Adipocyte (in vitro differentiated cells): ENCODE data around the gene KCNIP2.
"Not testable (repeated sequence)": the region's sequence is repeated elsewhere in the genome, so short reads cannot be mapped to it uniquely, and the experiment has no call there.

Experiments used
- DNase-seq: peaks from one replicate; pipeline ENCODE4 v3.0.0-alpha.2; 2015; ENCODE audit warnings: low read depth
- H3K27me3 ChIP-seq: replicated peaks from 2 replicates; pipeline ENCODE4 v1.7.0; 2013; ENCODE audit warnings: mild to moderate bottlenecking, low read length, moderate library complexity; ENCODE audit not compliant: control insufficient read depth, insufficient read depth
- H3K36me3 ChIP-seq: 2 replicates; pipeline ENCODE4 v1.7.0; 2013; ENCODE audit warnings: low read length, mild to moderate bottlenecking, moderate library complexity; ENCODE audit not compliant: control insufficient read depth, insufficient read depth, severe bottlenecking
- H3K4me1 ChIP-seq: 2 replicates; pipeline ENCODE4 v1.7.0; 2013; ENCODE audit warnings: mild to moderate bottlenecking, low read length, moderate library complexity; ENCODE audit not compliant: control insufficient read depth, insufficient read depth
- H3K4me3 ChIP-seq: 2 replicates; pipeline ENCODE4 v1.7.0; 2013; ENCODE audit warnings: mild to moderate bottlenecking, low read length, moderate library complexity
- H3K9ac ChIP-seq: 2 replicates; pipeline ENCODE4 v1.7.0; 2013; ENCODE audit warnings: mild to moderate bottlenecking, low read length, moderate library complexity
- H3K9me3 ChIP-seq: 2 replicates; pipeline ENCODE4 v1.7.0; 2013; ENCODE audit warnings: mild to moderate bottlenecking, low read length, moderate library complexity; ENCODE audit not compliant: control insufficient read depth

Gene KCNIP2

DNA sequence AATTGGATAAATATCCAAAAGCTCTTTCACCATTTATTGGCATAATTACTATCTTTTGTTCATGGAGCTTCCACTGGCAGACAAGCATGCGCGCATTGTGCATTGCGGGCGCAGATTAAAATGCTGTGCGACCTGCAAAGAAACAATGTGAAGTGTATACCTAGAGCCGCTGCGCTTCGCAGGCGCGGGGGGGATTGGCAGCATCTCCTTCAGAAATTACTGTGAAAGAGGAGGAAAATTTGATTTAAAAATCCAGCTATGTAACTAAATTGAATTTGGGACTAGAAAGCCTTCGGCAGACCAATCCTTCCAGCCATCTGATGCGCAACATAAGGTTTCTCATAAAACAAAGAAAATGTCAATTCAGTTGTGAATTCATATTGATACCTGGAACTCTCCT is 50.1 kb downstream of the KCNIP2 start:
- no peak overlapping the region for H3K9ac ChIP-seq
- no peak for DNase-seq
- H3K4me3 ChIP-seq = no peak overlapping the region
- peaks cover 96% of the 10 kb centered on the region for H3K36me3 ChIP-seq
- H3K27me3 ChIP-seq = no peaks in the 10 kb centered on the region
- H3K9me3 ChIP-seq = no peaks in the 10 kb centered on the region
- peaks cover 5% of the 10 kb centered on the region for H3K4me1 ChIP-seq

DNA sequence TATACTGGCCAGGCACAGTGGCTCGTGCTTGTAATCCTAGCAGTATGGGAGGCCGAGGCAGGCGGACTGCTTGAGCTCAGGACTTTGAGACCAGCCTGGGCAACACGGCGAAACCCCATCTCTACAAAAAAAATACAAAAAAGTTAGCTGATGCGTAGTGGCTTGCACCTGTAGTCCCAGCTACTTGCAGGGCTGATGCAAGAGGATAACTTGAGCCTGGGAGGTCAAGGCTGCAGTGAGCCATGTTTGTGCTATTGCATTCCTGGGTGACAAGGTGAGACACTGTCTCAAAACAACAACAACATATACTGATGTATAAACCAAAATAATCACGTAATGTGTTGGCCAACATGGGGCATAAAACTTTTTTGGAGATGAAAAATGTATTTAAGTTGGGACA is 53.9 kb downstream of the KCNIP2 start:
- no peak overlapping the region for H3K9ac ChIP-seq
- H3K27me3 ChIP-seq = no peaks in the 10 kb centered on the region
- H3K36me3 ChIP-seq = peaks cover 93% of the 10 kb centered on the region
- peaks cover 3% of the 10 kb centered on the region for H3K4me1 ChIP-seq
- DNase-seq = no peak
- H3K9me3 ChIP-seq = no peaks in the 10 kb centered on the region
- H3K4me3 ChIP-seq = no peak overlapping the region

DNA sequence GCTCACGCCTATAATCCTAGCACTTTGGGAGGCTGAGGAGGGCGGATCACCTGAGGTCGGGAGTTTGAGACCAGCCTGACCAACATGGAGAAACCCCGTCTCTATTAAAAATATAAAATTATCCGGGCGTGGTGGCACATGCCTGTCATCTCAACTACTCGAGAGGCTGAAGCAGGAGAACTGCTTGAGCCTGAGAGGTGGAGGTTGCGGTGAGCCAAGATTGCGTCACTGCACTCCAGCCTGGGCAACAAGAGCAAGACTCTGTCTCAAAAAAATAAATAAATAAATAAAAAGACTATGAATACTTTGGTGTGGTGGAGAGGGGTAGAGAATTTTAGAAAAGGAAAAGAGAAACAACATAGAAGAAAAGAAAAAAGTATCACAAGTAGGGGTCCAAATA is 54.4 kb downstream of the KCNIP2 start:
- H3K36me3 ChIP-seq = peaks cover 91% of the 10 kb centered on the region
- not testable (repeated sequence) for H3K4me1 ChIP-seq, H3K9ac ChIP-seq, DNase-seq, H3K4me3 ChIP-seq, H3K9me3 ChIP-seq, H3K27me3 ChIP-seq

DNA sequence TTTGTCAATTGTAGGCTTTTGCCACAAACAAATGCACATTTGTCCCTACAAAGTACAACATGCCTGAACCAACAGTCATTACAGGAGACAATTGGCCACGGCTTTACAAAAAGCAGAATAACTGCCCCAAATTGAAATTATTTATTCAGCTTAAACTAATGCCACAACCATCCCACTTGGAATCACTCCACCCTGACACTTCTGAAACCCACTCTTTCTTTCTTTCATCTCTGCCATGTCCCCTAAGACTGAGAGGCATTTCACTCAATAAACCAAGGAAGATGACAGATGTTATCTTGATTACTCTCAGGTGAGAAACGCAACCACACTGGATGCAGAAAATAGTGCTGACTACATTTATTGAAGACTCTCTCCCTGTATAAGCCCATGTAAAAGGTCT is 57.8 kb downstream of the KCNIP2 start:
- DNase-seq = no peak
- Histone ChIP-seq H3K4me1 (peaks cover 23% of the 10 kb centered on the region), H3K4me3 (no peak overlapping the region), H3K9me3 (no peaks in the 10 kb centered on the region), H3K9ac (no peak overlapping the region), H3K36me3 (peaks cover 65% of the 10 kb centered on the region), H3K27me3 (no peaks in the 10 kb centered on the region)

DNA sequence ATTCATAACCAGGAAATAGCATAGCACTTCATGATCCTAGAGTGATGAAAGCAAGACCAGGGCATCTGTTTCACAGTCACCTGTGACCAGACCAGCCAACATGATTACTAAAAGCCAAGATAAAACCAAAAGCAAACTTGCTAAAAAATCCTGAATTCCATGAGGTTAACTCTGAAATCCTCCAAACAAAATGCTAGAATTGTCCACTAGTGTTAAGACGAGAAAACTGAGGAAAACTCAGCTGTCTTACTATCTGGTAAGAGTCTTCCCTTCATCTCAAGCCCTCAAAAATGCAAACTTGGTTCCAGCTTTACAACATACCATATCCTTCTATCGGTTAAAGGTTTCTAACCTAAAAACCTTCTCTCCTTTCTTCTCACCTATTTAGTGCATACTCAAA is 59.0 kb downstream of the KCNIP2 start:
- Histone ChIP-seq H3K9ac (no peak overlapping the region), H3K36me3 (peaks cover 52% of the 10 kb centered on the region), H3K27me3 (no peaks in the 10 kb centered on the region), H3K4me3 (no peak overlapping the region), H3K9me3 (no peaks in the 10 kb centered on the region), H3K4me1 (peaks cover 32% of the 10 kb centered on the region)
- no peak for DNase-seq

DNA sequence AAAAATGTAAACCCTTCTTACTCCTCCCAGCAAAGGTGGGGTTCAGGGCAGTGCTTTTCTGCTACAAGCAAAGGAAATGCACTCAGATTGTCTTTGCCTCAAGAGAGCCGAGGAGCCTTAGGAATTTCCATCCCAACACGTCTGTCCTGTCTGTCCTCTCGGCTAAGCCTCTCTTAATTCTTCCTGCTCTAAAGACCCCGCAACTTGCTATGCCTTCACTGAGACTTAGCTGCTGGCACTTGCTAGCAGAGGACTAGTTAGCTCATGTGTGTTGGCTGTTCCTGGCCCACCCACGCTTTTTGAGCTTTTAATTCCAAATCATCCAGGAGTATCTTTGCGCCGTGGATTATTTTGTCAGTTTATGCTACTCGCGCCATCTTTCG is 59.9 kb downstream of the KCNIP2 start:
- Histone ChIP-seq H3K4me1 (peaks cover 38% of the 10 kb centered on the region), H3K4me3 (peak overlapping the region; percentile 90), H3K36me3 (peaks cover 44% of the 10 kb centered on the region), H3K9ac (peak overlapping the region; percentile 92), H3K9me3 (no peaks in the 10 kb centered on the region), H3K27me3 (no peaks in the 10 kb centered on the region)
- no peak for DNase-seq

DNA sequence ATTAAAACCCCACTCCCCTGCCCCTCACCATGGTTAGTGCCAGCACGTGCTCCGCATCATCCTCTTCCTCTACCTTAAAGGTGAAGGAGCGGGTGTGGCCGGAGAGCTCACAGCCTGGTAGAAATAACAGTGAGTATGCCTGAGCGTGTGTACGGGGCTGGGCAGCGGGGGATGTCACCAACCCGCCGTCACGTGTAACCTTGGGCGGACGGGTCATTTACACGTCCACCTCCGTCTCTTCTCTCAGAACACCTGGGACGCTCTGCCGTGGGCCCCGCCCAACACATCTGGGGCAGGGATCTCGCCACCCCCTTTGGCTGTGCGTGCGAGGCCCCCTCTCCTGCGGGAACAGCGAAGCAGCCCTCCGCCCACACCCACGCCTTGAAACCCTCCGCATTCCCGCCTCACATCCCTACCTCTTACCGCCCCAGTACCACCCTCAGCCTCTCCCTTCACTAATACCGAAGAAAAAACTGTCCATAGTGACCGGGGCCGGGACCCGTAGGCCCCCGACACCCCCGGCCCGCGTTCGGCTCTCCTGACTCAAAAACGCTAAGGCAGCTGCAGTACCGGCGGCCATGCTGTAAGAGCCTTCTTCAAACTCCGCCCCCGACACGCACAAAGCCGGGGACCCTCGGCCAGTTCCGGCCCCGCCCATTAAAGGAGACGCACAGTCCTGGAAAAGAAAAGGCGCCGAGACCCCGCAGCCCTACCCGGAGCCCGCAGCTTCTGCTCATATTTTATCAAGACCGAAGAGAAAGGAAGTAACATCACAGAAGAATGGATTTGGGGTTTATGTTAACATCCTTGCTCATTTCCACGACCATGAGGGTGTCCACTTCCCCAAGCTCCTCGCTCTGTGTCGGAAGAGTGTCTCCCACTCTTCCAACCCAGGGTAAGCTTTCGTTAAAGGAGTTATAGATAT is 60.5 kb downstream of the KCNIP2 start, which contains the start of gene NPM3:
Gene NPM3, minus strand, starts transcription at position 636 of the 925 bp plus-strand sequence. Its CDS starts 56 bp downstream, at position 580.
- Histone ChIP-seq H3K9me3 (no peaks in the 10 kb centered on the region), H3K9ac (peak within 1 kb of the TSS; percentile 92), H3K4me1 (peaks cover 38% of the 10 kb centered on the region), H3K4me3 (peak within 1 kb of the TSS; percentile 90), H3K36me3 (peaks cover 39% of the 10 kb centered on the region), H3K27me3 (peaks cover 5% of the 10 kb centered on the region)
- peak; percentile 95 for DNase-seq

DNA sequence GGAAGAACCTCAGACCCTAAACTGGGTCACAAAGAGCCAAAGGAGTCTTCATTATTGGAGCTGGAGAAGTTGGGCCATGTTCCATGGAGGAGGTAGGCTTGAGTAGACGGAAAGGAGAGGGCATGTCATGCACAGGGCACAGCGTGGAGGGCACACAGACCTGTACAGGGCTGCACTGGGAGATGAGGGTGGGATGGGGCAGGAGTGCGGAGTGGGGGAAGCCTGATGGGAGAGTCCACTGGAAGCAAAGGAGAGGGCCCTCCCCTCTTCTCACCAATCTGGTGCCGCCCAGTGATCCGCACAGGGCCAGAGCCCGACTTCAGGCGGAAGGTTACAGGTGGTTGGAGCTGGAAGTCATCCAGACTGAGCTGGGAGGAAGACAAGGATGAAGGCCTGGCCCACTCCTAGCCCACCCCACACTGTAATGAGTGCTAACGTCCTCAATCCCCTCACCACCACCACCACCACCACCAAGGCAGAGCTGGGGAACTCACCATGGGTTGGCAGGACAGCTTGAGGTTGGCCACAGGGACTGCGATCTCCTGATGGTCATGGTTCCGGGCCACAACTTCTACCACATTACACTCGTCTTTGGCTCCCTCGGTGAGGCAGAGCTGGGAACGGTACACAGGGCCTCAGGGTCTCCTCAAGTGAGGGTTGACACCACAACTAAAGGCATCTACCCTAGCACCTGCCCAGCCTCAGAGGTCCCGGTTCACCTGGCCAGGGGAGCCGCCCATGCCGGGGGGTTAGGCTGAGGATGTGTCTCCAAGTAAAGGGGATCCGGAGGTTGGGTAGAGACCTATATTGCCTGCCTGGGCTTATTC is 61.4 kb downstream of the KCNIP2 start:
- H3K9me3 ChIP-seq = no peaks in the 10 kb centered on the region
- peak overlapping the region; percentile 92 for H3K9ac ChIP-seq
- H3K36me3 ChIP-seq = peaks cover 33% of the 10 kb centered on the region
- DNase-seq = no peak
- H3K4me3 ChIP-seq = peak overlapping the region; percentile 90
- peaks cover 11% of the 10 kb centered on the region for H3K27me3 ChIP-seq
- peaks cover 38% of the 10 kb centered on the region for H3K4me1 ChIP-seq

DNA sequence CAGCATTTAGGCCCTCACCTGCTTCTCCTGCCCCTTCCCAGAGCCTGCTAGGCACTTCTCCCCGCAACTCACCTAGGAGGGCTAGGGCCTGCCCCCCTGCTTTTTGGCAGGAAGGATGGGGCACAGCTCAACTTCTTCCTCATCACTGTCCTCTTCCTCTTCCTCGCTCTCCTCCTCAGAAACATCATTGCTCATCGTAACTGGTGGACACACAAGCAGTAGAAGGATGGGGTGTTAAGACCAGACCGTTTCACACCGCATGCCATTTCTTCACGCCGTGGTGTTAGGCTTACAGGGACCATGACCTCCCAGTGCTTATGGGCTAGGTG is 62.0 kb downstream of the KCNIP2 start:
- Histone ChIP-seq H3K4me3 (no peak overlapping the region), H3K9me3 (no peaks in the 10 kb centered on the region), H3K27me3 (peaks cover 13% of the 10 kb centered on the region), H3K36me3 (peaks cover 27% of the 10 kb centered on the region), H3K4me1 (peaks cover 38% of the 10 kb centered on the region), H3K9ac (peak overlapping the region; percentile 92)
- no peak for DNase-seq

DNA sequence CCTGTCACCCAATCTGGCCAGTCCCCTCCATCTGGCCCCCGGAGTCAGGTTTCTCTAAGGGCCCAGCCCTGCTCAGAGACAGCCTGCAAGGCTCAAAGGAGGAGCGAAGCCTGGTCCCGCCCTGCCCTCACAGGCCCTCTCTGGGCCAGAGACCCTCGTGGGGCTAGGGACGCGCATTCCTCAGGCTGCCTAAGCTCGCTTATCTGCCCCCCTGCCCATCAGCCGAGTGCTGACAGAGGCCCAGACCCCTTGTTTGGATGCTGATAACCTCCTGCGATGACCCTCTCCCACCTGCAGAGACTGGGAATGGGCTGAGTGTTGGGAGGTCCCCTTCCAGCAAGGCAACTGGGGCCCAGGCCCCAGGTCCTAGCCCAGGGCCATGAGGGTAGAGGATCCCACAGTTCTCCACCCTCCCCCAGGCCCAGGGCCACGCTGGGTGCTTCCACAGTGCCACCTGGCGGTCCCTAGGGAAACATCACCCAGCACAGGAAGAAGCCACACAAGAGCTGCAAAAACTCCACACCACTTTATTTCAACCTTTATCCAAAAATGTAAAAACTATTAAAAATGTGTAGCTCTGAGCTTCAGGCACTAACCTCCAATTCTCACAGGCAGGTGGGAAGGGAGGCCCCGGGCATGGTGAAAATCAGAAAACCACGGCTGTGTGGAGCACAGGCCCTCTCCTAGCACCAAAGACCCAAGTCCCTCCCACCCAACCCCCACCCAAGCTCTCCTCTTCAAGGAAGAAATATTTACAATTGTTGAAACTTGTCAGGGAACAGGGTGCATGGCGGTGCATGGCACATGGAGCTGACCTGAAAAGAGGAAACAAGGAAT is 62.6 kb downstream of the KCNIP2 start:
- Histone ChIP-seq H3K36me3 (peaks cover 21% of the 10 kb centered on the region), H3K9me3 (no peaks in the 10 kb centered on the region), H3K4me3 (no peak overlapping the region), H3K27me3 (peaks cover 13% of the 10 kb centered on the region), H3K4me1 (peaks cover 38% of the 10 kb centered on the region), H3K9ac (no peak overlapping the region)
- peak; percentile 82 for DNase-seq
